CMK (cell line): ENCODE data around the gene LRRC57.
A peak's percentile ranks its signal among the peaks of the same experiment; 100 is the strongest.

Source experiments
- DNase-seq: peaks from one replicate; pipeline ENCODE4 v3.0.0-alpha.2; 2010; ENCODE audit warnings: low read depth

The LRRC57 gene

GRCh38 chr15:42549741-42550392 is 1.3 kb upstream of the LRRC57 start:
- DNase-seq, result no peak

GRCh38 chr15:42549032-42549491 is 469 bp upstream of the LRRC57 start:
- peak; percentile 15 for DNase-seq

DNA sequence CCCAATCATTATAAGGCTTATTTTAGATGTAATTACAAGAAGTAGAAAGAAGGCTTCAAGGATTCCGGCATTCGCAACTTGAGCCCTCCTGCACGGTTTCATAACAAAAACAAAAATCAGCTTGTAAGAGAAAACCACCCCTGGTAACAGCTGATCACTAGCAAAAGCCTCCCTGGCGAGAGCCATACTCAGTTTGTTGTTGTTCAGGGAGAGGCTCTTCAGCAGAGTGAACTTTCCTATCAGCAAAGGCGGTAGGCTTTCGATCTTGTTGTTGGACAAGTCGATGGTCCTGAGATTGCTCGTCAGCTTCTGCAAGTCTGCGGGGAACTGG is 710 bp downstream of the LRRC57 start:
- DNase-seq, result no peak

GRCh38 chr15:42544853-42545629 is 3.6 kb downstream of the LRRC57 start:
- no peak for DNase-seq

DNA sequence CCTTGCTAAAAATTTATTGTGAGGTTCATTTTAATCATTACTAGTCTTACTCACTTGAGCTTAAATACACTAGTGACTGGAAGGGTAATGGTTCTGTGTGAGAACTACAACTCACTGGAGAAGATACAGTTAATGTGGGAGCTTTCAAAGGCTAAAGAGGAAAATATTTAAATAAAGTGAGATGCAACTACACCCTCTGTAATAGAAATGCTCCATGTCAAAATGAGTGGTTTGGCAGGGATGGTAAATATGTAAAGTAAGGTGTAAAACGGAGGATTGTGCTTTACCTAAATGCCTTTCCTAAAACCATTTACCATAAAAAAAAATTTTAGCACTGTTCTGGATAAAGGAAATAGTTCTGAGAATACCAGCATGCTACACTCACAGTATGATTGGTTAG is 15.3 kb downstream of the LRRC57 start:
- no peak for DNase-seq

- DNase-seq, result no peak
Measured at GRCh38 chr15:42528970-42529369, 19.6 kb downstream of the LRRC57 start.

- no peak for DNase-seq
Measured at GRCh38 chr15:42523331-42523730, 25.3 kb downstream of the LRRC57 start.

- no peak for DNase-seq
Measured at GRCh38 chr15:42511007-42511391, 37.6 kb downstream of the LRRC57 start.

- DNase-seq, result no peak
Measured at GRCh38 chr15:42510258-42511006, 38.2 kb downstream of the LRRC57 start.

DNA sequence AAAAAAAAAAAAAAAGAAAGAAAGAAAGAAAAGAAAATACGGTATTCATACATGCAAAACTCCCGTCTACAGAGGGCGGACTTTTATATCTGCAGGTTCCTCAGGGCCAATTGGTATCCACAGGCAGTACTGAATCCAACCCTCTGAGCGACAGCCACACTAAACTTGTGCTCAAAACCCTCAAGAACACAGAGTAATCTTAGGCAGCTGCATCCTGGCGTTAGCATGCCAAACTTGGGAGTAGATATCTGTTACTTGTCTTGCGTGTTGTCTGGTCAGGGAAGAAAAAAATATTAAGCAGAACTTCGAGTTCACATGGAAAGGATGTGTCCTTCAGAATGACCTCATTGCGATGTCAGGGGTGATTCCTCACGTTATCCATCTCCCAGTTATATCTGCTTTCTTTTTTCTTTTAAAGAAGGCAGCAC is 40.3 kb downstream of the LRRC57 start:
- no peak for DNase-seq

- no peak for DNase-seq
Measured at GRCh38 chr15:42507514-42507913, 41.1 kb downstream of the LRRC57 start.

GRCh38 chr15:42504631-42505030 is 44.0 kb downstream of the LRRC57 start:
- no peak for DNase-seq

DNA sequence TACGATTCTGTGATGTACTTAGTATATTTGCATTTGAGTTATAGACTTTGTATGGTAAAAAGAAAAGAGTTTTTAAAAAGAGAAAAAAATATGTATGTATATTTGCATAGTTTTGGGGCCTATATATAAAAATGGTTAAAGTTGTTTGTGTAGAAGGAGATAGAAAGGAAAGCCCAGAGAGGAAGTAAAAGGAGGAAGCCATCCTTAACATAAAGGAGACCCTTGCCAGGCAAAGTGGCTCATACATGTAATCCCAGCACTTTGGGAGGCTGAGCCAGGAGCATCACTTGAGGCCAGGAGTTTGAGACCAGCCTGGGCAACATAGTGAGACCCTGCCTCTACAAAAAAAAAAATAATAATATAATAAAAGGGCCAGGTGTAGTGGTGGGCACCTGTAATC is 44.8 kb downstream of the LRRC57 start:
- DNase-seq, result no peak

DNA sequence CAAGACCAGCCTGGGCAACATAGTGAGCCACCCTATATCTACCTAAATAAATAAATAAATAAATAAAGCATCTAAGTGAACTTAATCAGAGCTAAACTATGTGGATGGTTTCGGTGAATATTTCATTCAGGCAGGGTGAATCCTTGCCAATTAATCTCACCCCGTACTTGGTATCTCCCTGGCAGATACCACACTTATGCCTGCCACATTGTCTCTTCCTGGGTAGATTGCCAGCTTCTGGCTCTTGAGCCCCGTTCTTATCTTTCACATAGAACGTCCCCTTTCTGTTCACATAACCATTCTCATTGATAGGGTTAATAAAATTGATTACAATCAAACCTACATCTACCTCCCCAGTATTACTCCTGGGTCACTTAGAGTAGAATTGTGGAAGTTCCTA is 46.1 kb downstream of the LRRC57 start:
- DNase-seq, result no peak

- no peak for DNase-seq
Measured at GRCh38 chr15:42499858-42500609, 48.6 kb downstream of the LRRC57 start.

GRCh38 chr15:42498212-42499068 is 50.2 kb downstream of the LRRC57 start:
- no peak for DNase-seq

DNA sequence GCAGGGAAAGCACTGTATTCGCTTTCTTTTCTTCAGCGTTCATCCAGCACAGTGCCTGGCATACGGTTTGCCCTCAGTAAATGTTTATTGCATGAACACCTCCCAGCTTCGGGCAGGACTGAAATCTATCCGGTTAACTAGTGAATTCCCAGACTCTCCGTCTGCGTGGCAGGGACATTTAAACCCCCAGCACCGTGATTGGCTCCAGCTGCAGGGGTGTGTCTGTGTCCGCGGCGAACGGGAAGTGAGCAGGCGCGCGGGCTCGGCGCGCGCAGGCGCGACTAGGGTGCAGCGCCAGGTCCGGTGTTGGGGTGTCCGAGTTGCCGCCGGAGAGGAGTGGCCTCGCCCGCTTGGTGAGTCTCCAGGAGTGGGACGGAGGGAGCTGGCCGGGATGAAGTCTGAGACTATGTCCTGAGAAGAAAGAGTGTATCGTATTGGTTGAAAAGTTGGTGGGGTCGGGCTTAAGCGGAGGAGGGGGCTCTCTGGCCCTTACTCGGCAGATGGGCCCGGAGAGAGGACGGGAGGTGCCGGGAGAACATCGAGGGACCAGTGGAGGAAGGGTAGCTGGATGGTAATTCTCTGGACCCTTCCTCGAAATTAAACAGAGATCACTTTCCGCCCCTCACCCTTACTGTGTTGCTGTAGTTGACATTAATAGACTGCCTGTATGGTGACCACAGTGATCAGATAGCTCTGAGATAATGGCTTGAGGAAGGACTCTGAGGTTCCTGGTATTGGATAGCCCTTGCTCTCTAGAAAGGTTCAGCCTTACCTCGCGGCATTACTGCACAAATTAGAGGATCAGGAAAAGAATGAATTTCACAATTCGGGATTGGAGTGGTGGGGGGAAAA is 53.0 kb downstream of the LRRC57 start, which contains the start of gene SNAP23:
SNAP23 (plus strand) TSS at position 274 of the 852 bp plus-strand sequence. CDS start 16,213 bp downstream, outside the sequence.
- peak; percentile 74 for DNase-seq

DNA sequence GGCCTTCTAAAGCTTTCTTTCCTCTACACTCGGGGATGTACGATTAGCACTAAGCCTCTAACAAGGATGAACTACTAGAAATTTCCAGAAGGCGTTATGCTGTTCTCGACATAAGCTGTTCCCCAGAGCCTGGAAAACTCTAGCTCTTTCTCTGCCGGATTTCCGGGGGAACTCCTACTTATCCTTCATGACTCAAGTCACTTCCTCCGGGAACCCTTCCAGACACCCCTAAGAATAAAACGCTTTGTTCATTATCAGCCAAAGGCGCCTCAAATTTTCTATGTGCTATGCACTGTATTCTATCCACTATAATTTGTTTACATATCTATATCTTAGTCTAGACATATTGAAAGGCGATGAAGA is 53.6 kb downstream of the LRRC57 start:
- DNase-seq, result no peak

- DNase-seq, result no peak
Measured at GRCh38 chr15:42493679-42494078, 54.9 kb downstream of the LRRC57 start.

GRCh38 chr15:42491539-42492225 is 56.9 kb downstream of the LRRC57 start:
- DNase-seq, result no peak
